ENCODE results near the gene UBD.

GRCh38 chr6:29524044-29524443 is 35.5 kb downstream of the UBD start:
- TF ChIP-seq CTCF (IDR thresholded peaks at IDR 0.05; ENCODE audit: poor library complexity) (no peak), EZH2 (IDR thresholded peaks at IDR 0.05; ENCODE audit: borderline replicate concordance) (no peak), EZH2phosphoT487 (IDR thresholded peaks at IDR 0.05; ENCODE audit: low read depth, severe bottlenecking, unreplicated experiment) (no peak)

Data from hepatocyte (in vitro differentiated cells).